Activated CD4-positive, alpha-beta T cell treated with anti-CD3 and anti-CD28 coated beads, Interleukin-2, amount 50 U/mL, for 24 hours (primary cell): ENCODE measurements around the gene DAB2IP.
"Not testable (repeated sequence)": the region's sequence is repeated elsewhere in the genome, so short reads cannot be mapped to it uniquely, and the experiment has no call there.

Source experiments
- DNase-seq, 2 donors: peaks; one replicate each; pipeline ENCODE4 v3.0.0-alpha.2; 2020; ENCODE audit warnings: low read depth in 1 of 2, low spot score in 1 of 2

The DAB2IP gene

GRCh38 chr9:121785673-121786542, 134.5 kb downstream of the DAB2IP start:
- no peak for DNase-seq

- DNase-seq, result no peak
These were observed 135.1 kb downstream of the DAB2IP start for GRCh38 chr9:121786543-121786948.

GRCh38 chr9:121786998-121787422, 135.6 kb downstream of the DAB2IP start:
- no peak for DNase-seq

- DNase-seq, result no peak
These were observed 137.4 kb downstream of the DAB2IP start for GRCh38 chr9:121788686-121789366.

- no peak for DNase-seq
These were observed 139.4 kb downstream of the DAB2IP start for GRCh38 chr9:121790841-121791240.

- not testable (repeated sequence) for DNase-seq
These were observed 141.0 kb downstream of the DAB2IP start for GRCh38 chr9:121792476-121792875.

GRCh38 chr9:121794334-121794733, 142.9 kb downstream of the DAB2IP start:
- not testable (repeated sequence) for DNase-seq

GRCh38 chr9:121797081-121797480, 145.6 kb downstream of the DAB2IP start:
- no peak for DNase-seq

- DNase-seq, result no peak
These were observed 147.5 kb downstream of the DAB2IP start for GRCh38 chr9:121798941-121799340.

- no peak for DNase-seq
These were observed 148.9 kb downstream of the DAB2IP start for GRCh38 chr9:121800376-121800775.

- no peak for DNase-seq
These were observed 150.1 kb downstream of the DAB2IP start for GRCh38 chr9:121801579-121801978.

GRCh38 chr9:121802753-121803152, 151.3 kb downstream of the DAB2IP start:
- DNase-seq, result no peak

- no peak for DNase-seq
These were observed 155.8 kb downstream of the DAB2IP start for GRCh38 chr9:121807069-121807822.

- no peak for DNase-seq
These were observed 156.4 kb downstream of the DAB2IP start for GRCh38 chr9:121807823-121808278.

- DNase-seq, result no peak
These were observed 157.3 kb downstream of the DAB2IP start for GRCh38 chr9:121808781-121809180.

GRCh38 chr9:121809356-121810050, 158.1 kb downstream of the DAB2IP start:
- no peak for DNase-seq

GRCh38 chr9:121810489-121810888, 159.1 kb downstream of the DAB2IP start:
- DNase-seq, result no peak

- no peak for DNase-seq
These were observed 159.7 kb downstream of the DAB2IP start for GRCh38 chr9:121811140-121811539.

- DNase-seq, result no peak
These were observed 160.3 kb downstream of the DAB2IP start for GRCh38 chr9:121811751-121812150.

- no peak for DNase-seq
These were observed 160.8 kb downstream of the DAB2IP start for GRCh38 chr9:121812159-121812735.
